ENCODE data around the gene SUMO2. TPM values are rescaled to one million over a fixed set of nuclear protein-coding genes. Genes with fewer than 3 reads are reported as not detected.
A peak's percentile ranks its signal among the peaks of the same experiment; 100 is the strongest.
"Not testable (repeated sequence)": the region's sequence is repeated elsewhere in the genome, so short reads cannot be mapped to it uniquely, and the experiment has no call there.

The SUMO2 gene
- total RNA-seq, 4 donors from 2014 or later = 61.9 to 100 (median 82.1) TPM

DNA sequence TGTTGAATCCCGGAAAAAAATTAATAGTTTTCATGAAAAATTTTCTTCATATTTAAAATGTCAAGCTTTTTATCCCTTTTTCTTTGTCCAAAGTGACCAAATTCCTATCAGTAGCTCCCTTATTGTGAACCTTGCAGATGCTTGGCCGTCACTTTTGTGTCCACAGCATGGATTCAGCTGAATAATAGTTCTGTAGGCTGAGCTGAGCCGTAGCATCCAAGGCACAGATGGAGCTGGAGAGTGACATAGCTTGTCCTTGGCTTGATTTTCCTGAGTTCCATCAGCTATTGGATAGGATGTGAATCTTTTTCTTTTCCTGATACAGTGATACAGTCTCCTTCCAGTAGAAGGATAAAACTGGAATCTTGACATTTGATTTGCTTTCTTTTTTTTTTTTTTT lies 26.3 kb upstream of the SUMO2 start:
- intact Hi-C loops (cut with DNase I) = no loop called here
- Histone ChIP-seq H3K9me3 (no peaks in the 10 kb centered on the region), H3K4me3 (replicated peaks in 1 of 3) (no peak overlapping the region), H3K27me3 (no peaks in the 10 kb centered on the region), H3K36me3 (peaks cover 26 to 28% of the 10 kb centered on the region in 2 donors), H3K4me1 (peaks cover 0 to 15% of the 10 kb centered on the region in 2 donors), H3K27ac (no peak overlapping the region)
- WGBS, 2 donors = 85 to 88% methylated on average over 3 of the region's 3 CpGs
- DNase-seq = no peak
- TF ChIP-seq, protein P1, sequence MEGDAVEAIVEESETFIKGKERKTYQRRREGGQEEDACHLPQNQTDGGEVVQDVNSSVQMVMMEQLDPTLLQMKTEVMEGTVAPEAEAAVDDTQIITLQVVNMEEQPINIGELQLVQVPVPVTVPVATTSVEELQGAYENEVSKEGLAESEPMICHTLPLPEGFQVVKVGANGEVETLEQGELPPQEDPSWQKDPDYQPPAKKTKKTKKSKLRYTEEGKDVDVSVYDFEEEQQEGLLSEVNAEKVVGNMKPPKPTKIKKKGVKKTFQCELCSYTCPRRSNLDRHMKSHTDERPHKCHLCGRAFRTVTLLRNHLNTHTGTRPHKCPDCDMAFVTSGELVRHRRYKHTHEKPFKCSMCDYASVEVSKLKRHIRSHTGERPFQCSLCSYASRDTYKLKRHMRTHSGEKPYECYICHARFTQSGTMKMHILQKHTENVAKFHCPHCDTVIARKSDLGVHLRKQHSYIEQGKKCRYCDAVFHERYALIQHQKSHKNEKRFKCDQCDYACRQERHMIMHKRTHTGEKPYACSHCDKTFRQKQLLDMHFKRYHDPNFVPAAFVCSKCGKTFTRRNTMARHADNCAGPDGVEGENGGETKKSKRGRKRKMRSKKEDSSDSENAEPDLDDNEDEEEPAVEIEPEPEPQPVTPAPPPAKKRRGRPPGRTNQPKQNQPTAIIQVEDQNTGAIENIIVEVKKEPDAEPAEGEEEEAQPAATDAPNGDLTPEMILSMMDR (IDR thresholded peaks at IDR 0.05) = no peak
- TF ChIP-seq POLR2A (IDR thresholded peaks at IDR 0.05) = no peak

DNA sequence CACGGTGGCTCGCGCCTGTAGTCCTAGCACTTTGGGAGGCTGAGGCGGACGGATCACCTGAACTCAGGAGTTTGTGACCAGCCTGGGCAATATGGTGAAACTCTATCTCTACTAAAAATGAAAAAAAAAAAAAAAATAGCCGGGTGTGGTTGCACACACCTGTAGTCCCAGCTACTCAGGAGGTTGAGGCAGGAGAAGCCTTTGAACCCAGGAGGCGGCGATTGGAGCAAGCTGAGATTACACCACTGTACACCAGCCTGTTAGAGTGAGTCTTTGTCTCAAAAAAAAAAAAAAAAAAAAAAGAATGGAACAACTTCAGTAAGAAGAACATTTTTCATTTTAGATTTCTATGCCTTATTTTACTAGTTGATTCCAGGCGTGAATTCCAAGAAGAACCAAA lies 25.4 kb upstream of the SUMO2 start:
- TF ChIP-seq POLR2A (IDR thresholded peaks at IDR 0.05) = no peak
- TF ChIP-seq, protein P1 (IDR thresholded peaks at IDR 0.05) = no peak
- Histone ChIP-seq H3K27ac (no peak overlapping the region), H3K36me3 (peaks cover 19 to 21% of the 10 kb centered on the region in 2 donors), H3K4me3 (replicated peaks in 1 of 3) (no peak overlapping the region), H3K27me3 (no peaks in the 10 kb centered on the region), H3K4me1 (peaks cover 0 to 15% of the 10 kb centered on the region in 2 donors), H3K9me3 (no peaks in the 10 kb centered on the region)
- WGBS, 2 donors = 93% methylated on average over 9 of the region's 9 CpGs
- no peak for DNase-seq
- intact Hi-C loops (cut with DNase I) = no loop called here

DNA sequence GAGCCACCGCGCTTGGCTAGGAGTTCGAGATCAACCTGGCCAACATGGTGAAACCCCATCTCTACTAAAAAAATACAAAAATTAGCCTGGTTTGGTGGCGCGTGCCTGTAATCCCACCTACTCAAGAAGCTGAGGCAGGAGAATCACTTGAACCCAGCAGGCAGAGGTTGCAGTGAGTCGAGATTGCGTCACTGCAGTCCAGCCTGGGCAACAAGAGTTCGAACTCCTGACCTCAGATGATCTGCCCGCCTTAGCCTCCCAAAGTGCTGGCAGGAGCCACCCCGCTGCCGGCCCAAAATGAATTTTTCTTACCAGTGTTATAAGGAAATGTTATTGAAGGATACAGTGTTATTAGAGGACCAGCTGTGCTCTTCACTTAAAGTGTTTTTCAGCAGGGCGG lies 25.0 kb upstream of the SUMO2 start:
- Histone ChIP-seq H3K4me3 (replicated peaks in 1 of 3) (no peak overlapping the region), H3K27ac (no peak overlapping the region), H3K27me3 (no peaks in the 10 kb centered on the region), H3K9me3 (no peaks in the 10 kb centered on the region), H3K4me1 (peaks cover 0 to 15% of the 10 kb centered on the region in 2 donors), H3K36me3 (peaks cover 15 to 18% of the 10 kb centered on the region in 2 donors)
- WGBS, 2 donors = 73 to 84% methylated on average over 8 to 12 of the region's 12 CpGs
- TF ChIP-seq, protein P1 (IDR thresholded peaks at IDR 0.05) = no peak
- TF ChIP-seq POLR2A (IDR thresholded peaks at IDR 0.05) = no peak
- no peak for DNase-seq
- intact Hi-C loops (cut with DNase I) = no loop called here

DNA sequence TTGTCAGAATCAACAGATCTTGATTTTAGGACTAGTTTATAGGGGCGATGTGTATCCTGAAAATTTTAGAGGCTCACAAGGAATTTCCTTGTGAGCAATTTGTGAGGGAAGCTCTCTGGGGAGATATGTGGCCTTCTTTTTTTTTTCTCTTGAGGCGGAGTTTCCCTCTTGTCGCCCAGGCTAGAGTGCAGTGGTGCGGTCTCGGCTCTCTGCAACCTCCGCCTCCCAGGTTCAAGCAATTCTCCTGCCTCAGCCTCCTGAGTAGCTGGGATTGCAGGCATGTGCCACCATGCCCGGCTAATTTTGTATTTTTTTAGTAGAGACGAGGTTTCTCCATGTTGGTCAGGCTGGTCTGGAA lies 24.3 kb upstream of the SUMO2 start:
- H3K9me3 ChIP-seq; H3K27me3 ChIP-seq; DNase-seq; H3K4me3 ChIP-seq (replicated peaks in 1 of 3); intact Hi-C loops (cut with DNase I); H3K27ac ChIP-seq: not testable (repeated sequence)
- WGBS, 2 donors = 88 to 92% methylated on average over 8 of the region's 8 CpGs
- peaks cover 11 to 13% of the 10 kb centered on the region in 2 donors for H3K36me3 ChIP-seq
- H3K4me1 ChIP-seq = peaks cover 0 to 15% of the 10 kb centered on the region in 2 donors

DNA sequence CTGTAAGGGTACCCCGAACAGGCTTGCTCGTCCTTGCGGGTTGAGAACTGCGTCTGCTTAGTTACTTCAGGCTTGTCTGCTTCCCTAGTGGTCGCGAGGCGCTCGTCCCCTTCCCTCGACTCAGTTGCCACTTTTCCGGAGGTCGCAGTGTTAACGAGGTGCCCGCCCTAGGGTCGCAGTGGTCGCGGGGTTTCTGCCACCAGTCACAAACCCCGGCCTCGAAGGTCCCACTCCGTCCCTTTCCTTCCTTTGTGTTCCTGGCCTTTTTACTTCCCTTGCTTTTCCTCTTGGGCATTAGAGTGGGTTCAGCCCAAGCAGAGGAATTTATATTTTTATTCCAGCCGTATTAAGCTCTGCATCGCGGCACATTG lies 23.0 kb upstream of the SUMO2 start:
- peak overlapping the region; percentile 33 to 89 (median 74) for H3K4me3 ChIP-seq (replicated peaks in 1 of 3)
- DNase-seq = no peak
- peaks cover 0 to 15% of the 10 kb centered on the region in 2 donors for H3K4me1 ChIP-seq
- WGBS, 2 donors = 0% methylated on average over 14 to 20 of the region's 22 CpGs
- intact Hi-C loops (cut with DNase I) = no loop called here
- H3K9me3 ChIP-seq = no peaks in the 10 kb centered on the region
- H3K36me3 ChIP-seq = peaks cover 3 to 11% of the 10 kb centered on the region in 2 donors
- no peaks in the 10 kb centered on the region for H3K27me3 ChIP-seq
- no peak for TF ChIP-seq POLR2A (IDR thresholded peaks at IDR 0.05)
- TF ChIP-seq, protein P1 (IDR thresholded peaks at IDR 0.05) = no peak
- H3K27ac ChIP-seq = peak overlapping the region; percentile 90 to 94 (median 93)
